MCF 10A (cell line): Measurements from ENCODE around the gene ORMDL2. TPM values are rescaled to one million over a fixed set of nuclear protein-coding genes. Genes with fewer than 3 reads are reported as not detected.

Experiments
- BruUV-seq: library from RNA; stranded (reverse); fragments of 400-500 nt; replicated peaks from 2 replicates; lab custom pipeline; 2021; lab: Mats Ljungman, UMichigan
- CTCF ChIA-PET: fragments of 300-600 bp; sonication (Branson Sonifier 250); formaldehyde crosslinking; extraction: SDS; loops from one replicate; lab custom pipeline; 2021; ENCODE audit warnings: antibody characterized with exemption, inconsistent platforms; lab: Yijun Ruan, JAX
- POLR2A ChIA-PET: fragments of 300-600, 350-650 bp; sonication (Branson Sonifier 250); formaldehyde crosslinking; extraction: SDS; loops from one replicate; lab custom pipeline; 2020; ENCODE audit warnings: antibody characterized with exemption, inconsistent platforms; lab: Yijun Ruan, JAX
- DNase-seq: peaks from one replicate; pipeline ENCODE4 v3.0.0-alpha.2; 2018; ENCODE audit not compliant: unreplicated experiment
- H3K27ac Mint-ChIP-seq: one replicate; pipeline ENCODE4 v1.8.0; 2022; ENCODE audit warnings: mild to moderate bottlenecking, low read depth, mixed read lengths; ENCODE audit not compliant: unreplicated experiment
- H3K27me3 Mint-ChIP-seq: one replicate; pipeline ENCODE4 v1.8.0; 2022; ENCODE audit warnings: mixed read lengths; ENCODE audit not compliant: insufficient read depth, unreplicated experiment
- H3K36me3 Mint-ChIP-seq: one replicate; pipeline ENCODE4 v1.8.0; 2022; ENCODE audit warnings: mild to moderate bottlenecking, moderate library complexity, mixed read lengths; ENCODE audit not compliant: insufficient read depth, unreplicated experiment
- H3K4me1 Mint-ChIP-seq: one replicate; pipeline ENCODE4 v1.8.0; 2022; ENCODE audit warnings: mixed read lengths; ENCODE audit not compliant: insufficient read depth, unreplicated experiment
- H3K4me3 Mint-ChIP-seq: one replicate; pipeline ENCODE4 v1.8.0; 2022; ENCODE audit warnings: mild to moderate bottlenecking, moderate library complexity, mixed read lengths; ENCODE audit not compliant: unreplicated experiment
- H3K9me3 Mint-ChIP-seq: one replicate; pipeline ENCODE4 v1.8.0; 2022; ENCODE audit warnings: mixed read lengths; ENCODE audit not compliant: unreplicated experiment
- CTCF ChIP-seq: fragments of 200-600 bp; IDR thresholded peaks from one replicate; pipeline ENCODE4 v1.8.0; 2022; ENCODE audit warnings: antibody characterized with exemption, mild to moderate bottlenecking; ENCODE audit not compliant: unreplicated experiment
- intact Hi-C: fragments of 100-400 bp; cut with micrococcal nuclease; formaldehyde crosslinking; loops from 2 replicates; pipeline ENCODE4 v1.14.1; 2022
- total RNA-seq: library from RNA; stranded (reverse); gene quantifications from 2 replicates; pipeline ENCODE4 v1.2.3, GENCODE V29; 2022

ORMDL2 gene
- total RNA-seq, 1 experiment from 2014 or later, result 54.6 TPM

- H3K4me3 Mint-ChIP-seq, result no peak overlapping the region
Measured at GRCh38 chr12:55780685-55781084, 37.2 kb upstream of the ORMDL2 start.

GRCh38 chr12:55788546-55788945 is 29.3 kb upstream of the ORMDL2 start:
- Mint-ChIP-seq H3K27me3 (no peaks in the 10 kb centered on the region), H3K4me1 (no peaks in the 10 kb centered on the region), H3K36me3 (peaks cover 87% of the 10 kb centered on the region), H3K9me3 (no peaks in the 10 kb centered on the region), H3K4me3 (no peak overlapping the region), H3K27ac (no peak overlapping the region)
- no peak for DNase-seq
- intact Hi-C loops, result no loop called here
- BruUV-seq, result no TSS peak
- no peak for TF ChIP-seq CTCF
- ChIA-PET CTCF (interaction anchor here (0.5 to 1.7 kb wide), 3 partner anchors 13 to 272 kb away, joined by 3 to 12 read pairs (median 3); no protein-coding TSS in a partner anchor), POLR2A (interaction anchor here (0.7 to 2.5 kb wide), 2 partner anchors 29 to 139 kb away, joined by 3 to 9 read pairs; partner anchors contain the start of genes ORMDL2 and SARNP)

More at GRCh38 chr12:55780685-55781084, 37.2 kb upstream of the ORMDL2 start:
- Mint-ChIP-seq H3K27ac (peak overlapping the region; percentile 19), H3K4me1 (no peaks in the 10 kb centered on the region), H3K27me3 (no peaks in the 10 kb centered on the region), H3K9me3 (no peaks in the 10 kb centered on the region), H3K36me3 (peaks cover 76% of the 10 kb centered on the region)
- ChIA-PET POLR2A (no interaction called here), CTCF (no interaction called here)
- intact Hi-C loops, result no loop called here
- no peak for DNase-seq
- no TSS peak for BruUV-seq
- TF ChIP-seq CTCF, result no peak

- BruUV-seq, result no TSS peak
- DNase-seq, result no peak
- Mint-ChIP-seq H3K4me3 (no peak overlapping the region), H3K4me1 (no peaks in the 10 kb centered on the region), H3K36me3 (peaks cover 87% of the 10 kb centered on the region), H3K27me3 (no peaks in the 10 kb centered on the region), H3K27ac (no peak overlapping the region), H3K9me3 (no peaks in the 10 kb centered on the region)
- TF ChIP-seq CTCF, result no peak
- ChIA-PET POLR2A (interaction anchor here (0.7 to 2.5 kb wide), 2 partner anchors 28 to 138 kb away, joined by 3 to 9 read pairs; partner anchors contain the start of genes ORMDL2 and SARNP), CTCF (interaction anchor here (1.7 kb wide), 1 partner anchor 51 kb away, joined by 12 read pairs; no protein-coding TSS in a partner anchor)
- intact Hi-C loops, result no loop called here
Measured at GRCh38 chr12:55789171-55789570, 28.7 kb upstream of the ORMDL2 start.

GRCh38 chr12:55789893-55790292 is 27.9 kb upstream of the ORMDL2 start:
- POLR2A ChIA-PET, result interaction anchor here (0.7 to 2.5 kb wide), 2 partner anchors 8 to 28 kb away, joined by 4 to 9 read pairs; partner anchors contain the start of genes ORMDL2 and SARNP
- H3K36me3 Mint-ChIP-seq, result peaks cover 89% of the 10 kb centered on the region

More at GRCh38 chr12:55789893-55790292, 27.9 kb upstream of the ORMDL2 start:
- Mint-ChIP-seq H3K4me1 (no peaks in the 10 kb centered on the region), H3K27ac (no peak overlapping the region), H3K27me3 (no peaks in the 10 kb centered on the region), H3K9me3 (no peaks in the 10 kb centered on the region), H3K4me3 (no peak overlapping the region)
- intact Hi-C loops, result no loop called here
- TF ChIP-seq CTCF, result no peak
- BruUV-seq, result no TSS peak
- no peak for DNase-seq
- CTCF ChIA-PET, result interaction anchor here (0.6 kb wide), 1 partner anchor 52 kb away, joined by 3 read pairs; no protein-coding TSS in a partner anchor
